ENCODE measurements around the gene PHKG1. TPM values are rescaled to one million over a fixed set of nuclear protein-coding genes. Genes with fewer than 3 reads are reported as not detected.

The PHKG1 gene
- total and polyA plus RNA-seq, 2 of the 8 experiments (the other 6 are each of a cell fraction or from before 2014, with no cell fraction given): 0.03 to 0.61 TPM

GRCh38 chr7:56110611-56111010 is 17.9 kb upstream of the PHKG1 start:
- Histone ChIP-seq H4K91ac (replicated peaks; ENCODE audit: insufficient read length, low read length) (no peak overlapping the region), H3K79me2 (ENCODE audit: control insufficient read depth in 1 of 2, insufficient read depth in 2 of 2, low read length in 2 of 2) (peaks cover 0 to 4% of the 10 kb centered on the region in 2 experiments; a peak in 2 of 4 replicates), H3K56ac (replicated peaks; ENCODE audit: insufficient read length, low read depth, low read length) (no peak overlapping the region), H3K4me1 (replicated peaks in 1 of 4; ENCODE audit: control insufficient read depth in 3 of 4, insufficient read depth in 4 of 4, low read length in 3 of 4) (no peaks in the 10 kb centered on the region), H3K14ac (ENCODE audit: insufficient read length) (no peak overlapping the region), H3K36me3 (ENCODE audit: control insufficient read depth in 2 of 4, insufficient read depth in 4 of 4, low read length in 3 of 4) (no peaks in the 10 kb centered on the region), H3K23ac (ENCODE audit: insufficient read length) (no peak overlapping the region), H3K9me3 (ENCODE audit: insufficient read depth in 2 of 2, low read depth in 1 of 2, low read length in 1 of 2) (peaks cover 25 to 57% of the 10 kb centered on the region in 2 experiments; a peak in 3 of 4 replicates), H3K27ac (ENCODE audit: low read depth, low read length) (no peak overlapping the region), H2BK20ac (ENCODE audit: low read length) (no peak overlapping the region), H2BK120ac (replicated peaks; ENCODE audit: low read depth, low read length) (no peak overlapping the region), H3K27me3 (replicated peaks in 1 of 4; ENCODE audit: control insufficient read depth in 3 of 4, extremely low read depth in 1 of 4, insufficient read depth in 3 of 4, low read length in 3 of 4) (no peaks in the 10 kb centered on the region), H2BK12ac (ENCODE audit: low read depth, low read length) (no peak overlapping the region), H3K4ac (replicated peaks; ENCODE audit: insufficient read length, low read depth, low read length) (no peak overlapping the region), H2BK5ac (ENCODE audit: low read depth, low read length) (no peak overlapping the region), H3K9ac (replicated peaks in 1 of 4; ENCODE audit: extremely low read depth in 1 of 4, low read depth in 3 of 4, low read length in 3 of 4) (no peak overlapping the region), H2BK15ac (ENCODE audit: low read length) (no peak overlapping the region), H3K79me1 (ENCODE audit: low read depth, low read length) (no peaks in the 10 kb centered on the region), H4K8ac (ENCODE audit: extremely low read depth, insufficient read depth, low read length) (no peak overlapping the region), H3K4me3 (ENCODE audit: extremely low read depth in 1 of 4, insufficient read depth in 2 of 4, low read depth in 3 of 4, low read length in 4 of 4) (no peak overlapping the region), H4K5ac (ENCODE audit: insufficient read length, low read depth, low read length) (no peak overlapping the region), H4K20me1 (replicated peaks in 1 of 2; ENCODE audit: control insufficient read depth in 1 of 2, insufficient read depth in 2 of 2, low read length in 2 of 2) (no peaks in the 10 kb centered on the region), H3K4me2 (ENCODE audit: insufficient read depth in 1 of 2, low read depth in 2 of 2, low read length in 2 of 2) (no peak overlapping the region), H2AK5ac (ENCODE audit: low read depth, low read length) (no peak overlapping the region), H3K18ac (ENCODE audit: extremely low read depth, low read length) (no peak overlapping the region), H3K23me2 (ENCODE audit: low read depth, low read length) (peaks cover 5% of the 10 kb centered on the region; the same call in 1 of the 2 replicates), H2AFZ (ENCODE audit: low read length) (no peak overlapping the region)
- 88% methylated on average over 1 of the region's 1 CpG; no CpG with 5 or more reads in 1 of the 2 experiments for WGBS, 2 experiments (ENCODE audit: extremely low coverage in 1 of 2, insufficient coverage in 1 of 2, insufficient read length in 1 of 2, insufficient replicate concordance in 2 of 2, low coverage in 1 of 2, low lambda C conversion rate in 2 of 2, missing lambda C conversion rate in 1 of 2)
- DNase-seq (ENCODE audit: low read depth in 1 of 2, low spot score in 2 of 2): no peak
- FAIRE-seq: no peak
- TF ChIP-seq YY1 (IDR thresholded peaks at IDR 0.05; ENCODE audit: low read depth, low read length) (no peak), MAFK (IDR thresholded peaks at IDR 0.05; ENCODE audit: low read depth, low read length) (no peak), JUN (IDR thresholded peaks at IDR 0.05; ENCODE audit: low read depth, low read length) (no peak), EGR1 (IDR thresholded peaks at IDR 0.05; ENCODE audit: borderline replicate concordance, low read depth, low read length) (no peak), RXRA (IDR thresholded peaks at IDR 0.05; ENCODE audit: insufficient read depth, low read depth, low read length) (no peak)
- ChIA-PET POLR2A (ENCODE audit: partially characterized antibody) (no interaction called here), CTCF (ENCODE audit: partially characterized antibody) (no interaction called here)

All from H1 (cell line).